Measurements from ENCODE around the gene RORC. TPM values are rescaled to one million over a fixed set of nuclear protein-coding genes. Genes with fewer than 3 reads are reported as not detected.
A peak's percentile ranks its signal among the peaks of the same experiment; 100 is the strongest.

RORC gene
- total RNA-seq, 1 experiment from 2014 or later = 0.26 TPM

GRCh38 chr1:151833172-151833900 lies 1.7 kb upstream of the RORC start:
- Histone ChIP-seq H3K4me2 (ENCODE audit: low read length) (no peak overlapping the region), H3K9me2 (replicated peaks; ENCODE audit: low read length) (no peaks in the 10 kb centered on the region), H3K4me1 (ENCODE audit: insufficient read depth, low read length) (peaks cover 28% of the 10 kb centered on the region), H3K27me3 (ENCODE audit: low read length) (no peaks in the 10 kb centered on the region), H3K9ac (ENCODE audit: low read length) (no peak overlapping the region), H4K20me1 (ENCODE audit: low read length) (no peaks in the 10 kb centered on the region), H3K79me2 (ENCODE audit: low read length) (no peaks in the 10 kb centered on the region), H2AFZ (ENCODE audit: low read length) (no peak overlapping the region), H3K4me3 (ENCODE audit: low read length) (no peak overlapping the region), H3K27ac (ENCODE audit: low read length) (no peak overlapping the region), H3K36me3 (ENCODE audit: low read depth, low read length) (no peaks in the 10 kb centered on the region), H3F3A (ENCODE audit: low read length, unreplicated experiment) (no peaks in the 10 kb centered on the region), H3K9me3 (ENCODE audit: low read length) (no peaks in the 10 kb centered on the region)
- no peak for DNase-seq
- intact Hi-C loops (cut with micrococcal nuclease) = loop anchor here (10.0 kb wide), 2 partner anchors 219 to 489 kb away; partner anchors contain the start of genes RFX5 and SNX27
- TF ChIP-seq EZH2 (IDR thresholded peaks at IDR 0.05; ENCODE audit: low read length, unreplicated experiment) = no peak
- no peak for TF ChIP-seq CTCF (conservative IDR thresholded peaks at IDR 0.05; ENCODE audit: low read depth, low read length)
- TF ChIP-seq EZH2phosphoT487 (IDR thresholded peaks at IDR 0.05; ENCODE audit: borderline replicate concordance, low read length) = no peak
- ChIA-PET CTCF (interaction anchor here (1.0 kb wide), 1 partner anchor 70 kb away, joined by 3 read pairs; the partner anchor contains the start of gene MRPL9), POLR2A (ENCODE audit: unreplicated experiment) (no interaction called here)
- BruUV-seq (replicated peaks) = no TSS peak
- no peak for ATAC-seq

GRCh38 chr1:151832318-151832980 lies 847 bp upstream of the RORC start:
- Histone ChIP-seq H3K9me3 (ENCODE audit: low read length) (no peaks in the 10 kb centered on the region), H4K20me1 (ENCODE audit: low read length) (no peaks in the 10 kb centered on the region), H3K4me1 (ENCODE audit: insufficient read depth, low read length) (peaks cover 24% of the 10 kb centered on the region), H3F3A (ENCODE audit: low read length, unreplicated experiment) (no peaks in the 10 kb centered on the region), H3K36me3 (ENCODE audit: low read depth, low read length) (no peaks in the 10 kb centered on the region), H3K27me3 (ENCODE audit: low read length) (no peaks in the 10 kb centered on the region), H2AFZ (ENCODE audit: low read length) (peak overlapping the region; percentile 46), H3K9ac (ENCODE audit: low read length) (no peak overlapping the region), H3K9me2 (replicated peaks; ENCODE audit: low read length) (no peaks in the 10 kb centered on the region), H3K27ac (ENCODE audit: low read length) (no peak overlapping the region), H3K79me2 (ENCODE audit: low read length) (no peaks in the 10 kb centered on the region), H3K4me2 (ENCODE audit: low read length) (no peak overlapping the region), H3K4me3 (ENCODE audit: low read length) (no peak overlapping the region)
- no TSS peak for BruUV-seq (replicated peaks)
- intact Hi-C loops (cut with micrococcal nuclease) = loop anchor here (10.0 kb wide), 2 partner anchors 218 to 488 kb away; partner anchors contain the start of genes RFX5 and SNX27
- CTCF ChIA-PET = interaction anchor here (1.0 kb wide), 1 partner anchor 69 kb away, joined by 3 read pairs; the partner anchor contains the start of gene MRPL9
- ATAC-seq (peak; percentile 7; the same call in 1 of the 2 replicates), DNase-seq (peak; percentile 68)
- no peak for TF ChIP-seq EZH2 (IDR thresholded peaks at IDR 0.05; ENCODE audit: low read length, unreplicated experiment)
- TF ChIP-seq CTCF (conservative IDR thresholded peaks at IDR 0.05; ENCODE audit: low read depth, low read length) = no peak
- TF ChIP-seq EZH2phosphoT487 (IDR thresholded peaks at IDR 0.05; ENCODE audit: borderline replicate concordance, low read length) = no peak
- POLR2A ChIA-PET (ENCODE audit: unreplicated experiment) = no interaction called here
